ENCODE data around the gene CDKAL1. TPM values are rescaled to one million over a fixed set of nuclear protein-coding genes. Genes with fewer than 3 reads are reported as not detected.

Gene CDKAL1
- total and polyA plus RNA-seq, 9 of the 15 experiments (the other 6 are each of a cell fraction or from before 2014, with no cell fraction given), result 11.2 to 36.3 (median 20.1) TPM

- Histone ChIP-seq H3K27me3 (ENCODE audit: control insufficient read depth in 2 of 2, insufficient read depth in 2 of 2, low read length in 2 of 2) (no peaks in the 10 kb centered on the region), H3K4me2 (ENCODE audit: insufficient read depth, low read length) (no peak overlapping the region), H2AFZ (ENCODE audit: low read depth, low read length) (no peak overlapping the region), H3K9ac (ENCODE audit: insufficient read depth in 1 of 2, low read depth in 2 of 2, low read length in 2 of 2) (no peak overlapping the region), H4K20me1 (replicated peaks; ENCODE audit: control insufficient read depth, insufficient read depth, low read length) (no peaks in the 10 kb centered on the region), H3K4me1 (replicated peaks in 1 of 2; ENCODE audit: control insufficient read depth in 2 of 2, insufficient read depth in 2 of 2, low read length in 2 of 2) (no peaks in the 10 kb centered on the region), H3K9me3 (replicated peaks; ENCODE audit: control insufficient read depth, insufficient read depth, low read depth, low read length) (no peaks in the 10 kb centered on the region), H3K79me2 (ENCODE audit: control insufficient read depth, insufficient read depth, low read length) (no peaks in the 10 kb centered on the region), H3K27ac (ENCODE audit: extremely low read depth, low read depth, low read length) (no peak overlapping the region), H3K4me3 (no peak overlapping the region), H3K9me1 (ENCODE audit: control insufficient read depth, insufficient read depth, low read length) (no peaks in the 10 kb centered on the region), H3K36me3 (ENCODE audit: control insufficient read depth, insufficient read depth, low read length) (no peaks in the 10 kb centered on the region)
- DNase-seq (ENCODE audit: extremely low read depth in 1 of 4, low spot score in 3 of 4), result no peak
- ChIA-PET CTCF (ENCODE audit: low intra/inter-chr PET ratio) (no interaction called here), POLR2A (no interaction called here)
- intact Hi-C loops (cut with micrococcal nuclease), result no loop called here
- no peak for FAIRE-seq
- no TSS peak for BruUV-seq (replicated peaks)
- in situ Hi-C loops (cut with MboI), result no loop called here
- ATAC-seq, result no peak
- 84% methylated on average over 3 of the region's 3 CpGs for WGBS (ENCODE audit: insufficient coverage, low coverage, missing lambda C conversion rate)
- TF ChIP-seq E2F1 (CRISPR knock-in tag; IDR thresholded peaks at IDR 0.05) (no peak), ZNF408 (CRISPR knock-in tag; IDR thresholded peaks at IDR 0.05; ENCODE audit: low read depth) (no peak), ARNT (IDR thresholded peaks at IDR 0.05) (no peak), CTCF (IDR thresholded peaks at IDR 0.05 in 2 of 3, conservative IDR thresholded peaks at IDR 0.05 in 1 of 3; ENCODE audit: insufficient read depth in 2 of 3, low read depth in 1 of 3, low read length in 3 of 3) (peak in 1 of 3 experiments; percentile 32; a peak in 2 of 6 replicates), TFE3 (CRISPR knock-in tag; IDR thresholded peaks at IDR 0.05) (no peak), CC2D1A (IDR thresholded peaks at IDR 0.05) (no peak), SAFB (IDR thresholded peaks at IDR 0.05; ENCODE audit: borderline replicate concordance, low read depth, low read length) (no peak), NR2C1 (IDR thresholded peaks at IDR 0.05) (no peak), NR2C1 (tag; IDR thresholded peaks at IDR 0.05) (no peak), BCL6 (CRISPR knock-in tag; IDR thresholded peaks at IDR 0.05) (no peak), STAT5A (IDR thresholded peaks at IDR 0.05; ENCODE audit: borderline replicate concordance, low read length) (no peak), RAD21 (CRISPR knock-in tag; conservative IDR thresholded peaks at IDR 0.05 in 1 of 2, IDR thresholded peaks at IDR 0.05 in 1 of 2) (peak in 1 of 2 experiments; percentile 32; a peak in 3 of 4 replicates)
Measured at GRCh38 chr6:20789162-20789561, 254.9 kb downstream of the CDKAL1 start.

Measured in K562 (cell line).